ENCODE data around the gene TRMT112.

- TF ChIP-seq POLR2AphosphoS5 (IDR thresholded peaks at IDR 0.05; ENCODE audit: low read depth, low read length) = no peak
- no peak for TF ChIP-seq TAF1 (IDR thresholded peaks at IDR 0.05; ENCODE audit: borderline replicate concordance, low read depth, low read length)
Observed at GRCh38 chr11:64366751-64367150, 49.4 kb upstream of the TRMT112 start.
